H9 (cell line): ENCODE results near the gene PDE4B. TPM values are rescaled to one million over a fixed set of nuclear protein-coding genes. Genes with fewer than 3 reads are reported as not detected.

Experiments
- DNase-seq: peaks from one replicate; pipeline ENCODE4 v3.0.0-alpha.2; 2017
- H2AFZ ChIP-seq: one replicate; pipeline ENCODE4 v1.6.1; 2013; ENCODE audit warnings: mild to moderate bottlenecking, low read length, control low read depth, moderate library complexity
- H2AK5ac ChIP-seq: 2 replicates; pipeline ENCODE4 v1.6.1; 2013; ENCODE audit warnings: low read length, control low read depth, mixed read lengths; ENCODE audit not compliant: insufficient read length
- H2BK120ac ChIP-seq: one replicate; pipeline ENCODE4 v1.6.1; 2013; ENCODE audit warnings: low read depth, mild to moderate bottlenecking, low read length, control low read depth, inconsistent platforms; ENCODE audit not compliant: poor library complexity, severe bottlenecking
- H2BK12ac ChIP-seq: 2 replicates; pipeline ENCODE4 v1.6.1; 2013; ENCODE audit warnings: low read length, control low read depth, mixed read lengths, low read depth; ENCODE audit not compliant: insufficient read length
- H2BK15ac ChIP-seq: 2 replicates; pipeline ENCODE4 v1.6.1; 2013; ENCODE audit warnings: low read depth, low read length, control low read depth
- H2BK20ac ChIP-seq: one replicate; pipeline ENCODE4 v1.6.1; 2013; ENCODE audit warnings: low read depth, mild to moderate bottlenecking, low read length, control low read depth, inconsistent platforms; ENCODE audit not compliant: poor library complexity, severe bottlenecking
- H2BK5ac ChIP-seq: 2 replicates; pipeline ENCODE4 v1.6.1; 2013; ENCODE audit warnings: low read length, control low read depth, mixed read lengths; ENCODE audit not compliant: insufficient read length
- H3K14ac ChIP-seq: 2 replicates; pipeline ENCODE4 v1.6.1; 2013; ENCODE audit warnings: low read length, control low read depth; ENCODE audit not compliant: insufficient read depth
- H3K18ac ChIP-seq: 2 replicates; pipeline ENCODE4 v1.6.1; 2013; ENCODE audit warnings: low read depth, mild to moderate bottlenecking, mixed read lengths, low read length, control low read depth; ENCODE audit not compliant: insufficient read length
- H3K23ac ChIP-seq: 2 replicates; pipeline ENCODE4 v1.6.1; 2013; ENCODE audit warnings: low read length, control low read depth, mixed read lengths, low read depth; ENCODE audit not compliant: insufficient read length
- H3K23me2 ChIP-seq: 2 replicates; pipeline ENCODE4 v1.6.1; 2013; ENCODE audit warnings: low read depth, mild to moderate bottlenecking, mixed read lengths, low read length, control low read depth; ENCODE audit not compliant: insufficient read length, poor library complexity, severe bottlenecking
- H3K27ac ChIP-seq: 2 replicates; pipeline ENCODE4 v1.5.1; 2013; ENCODE audit warnings: low read length, control low read depth, mixed read lengths, low read depth; ENCODE audit not compliant: insufficient read length
- H3K27me3 ChIP-seq: 2 replicates; pipeline ENCODE4 v1.6.1; 2013; ENCODE audit warnings: low read length, control low read depth, inconsistent platforms; ENCODE audit not compliant: insufficient read depth
- H3K4ac ChIP-seq: 2 replicates; pipeline ENCODE4 v1.6.1; 2013; ENCODE audit warnings: low read depth, mild to moderate bottlenecking, control low read depth, inconsistent platforms, low read length, moderate library complexity
- H3K4me1 ChIP-seq: 2 replicates; pipeline ENCODE4 v1.6.1; 2013; ENCODE audit warnings: low read length, control low read depth, inconsistent platforms; ENCODE audit not compliant: insufficient read depth
- H3K4me2 ChIP-seq: 2 replicates; pipeline ENCODE4 v1.6.1; 2013; ENCODE audit warnings: low read length, control low read depth, mixed read lengths; ENCODE audit not compliant: insufficient read length, insufficient read depth
- H3K56ac ChIP-seq: 2 replicates; pipeline ENCODE4 v1.6.1; 2013; ENCODE audit warnings: low read depth, mild to moderate bottlenecking, mixed read lengths, low read length, control low read depth; ENCODE audit not compliant: insufficient read length
- H3K79me1 ChIP-seq: 2 replicates; pipeline ENCODE4 v1.6.1; 2013; ENCODE audit warnings: low read depth, mild to moderate bottlenecking, moderate library complexity, low read length, control low read depth, inconsistent platforms; ENCODE audit not compliant: insufficient read depth, poor library complexity, severe bottlenecking
- H3K79me2 ChIP-seq: 2 replicates; pipeline ENCODE4 v1.6.1; 2013; ENCODE audit warnings: low read length, control low read depth, inconsistent platforms; ENCODE audit not compliant: insufficient read depth
- H3K9ac ChIP-seq: 2 replicates; pipeline ENCODE4 v1.6.1; 2013; ENCODE audit warnings: low read length, control low read depth, mixed read lengths; ENCODE audit not compliant: insufficient read length; ENCODE audit errors: extremely low read depth
- H3K9me3 ChIP-seq: one replicate; pipeline ENCODE4 v1.6.1; 2013; ENCODE audit warnings: low read depth, low read length, inconsistent platforms; ENCODE audit not compliant: control insufficient read depth
- H3T11ph ChIP-seq: one replicate; pipeline ENCODE4 v1.6.1; 2013; ENCODE audit warnings: mild to moderate bottlenecking, low read length, control low read depth, inconsistent platforms
- H4K20me1 ChIP-seq: one replicate; pipeline ENCODE4 v1.6.1; 2013; ENCODE audit not compliant: control insufficient read depth, insufficient read length, insufficient read depth
- H4K5ac ChIP-seq: 2 replicates; pipeline ENCODE4 v1.6.1; 2013; ENCODE audit warnings: low read depth, mild to moderate bottlenecking, mixed read lengths, low read length, control low read depth; ENCODE audit not compliant: insufficient read length
- H4K8ac ChIP-seq: replicated peaks from 2 replicates; pipeline ENCODE4 v1.6.1; 2013; ENCODE audit warnings: low read length, control low read depth, mixed read lengths, low read depth; ENCODE audit not compliant: insufficient read length
- H4K91ac ChIP-seq: 2 replicates; pipeline ENCODE4 v1.6.1; 2013; ENCODE audit warnings: low read depth, mild to moderate bottlenecking, moderate library complexity, mixed read lengths, low read length, control low read depth; ENCODE audit not compliant: insufficient read length
- H3K27ac Mint-ChIP-seq, 3 experiments: 2 replicates in 2 of 3; 3 replicates in 1 of 3; pipeline ENCODE4 v1.8.0; 2020 to 2021; ENCODE audit warnings: mixed read lengths in 3 of 3, mild to moderate bottlenecking in 1 of 3, moderate library complexity in 1 of 3
- H3K27me3 Mint-ChIP-seq: 2 replicates; pipeline ENCODE4 v1.8.0; 2021; ENCODE audit warnings: low read depth, mild to moderate bottlenecking, moderate library complexity, mixed read lengths
- H3K36me3 Mint-ChIP-seq, 3 experiments: 2 replicates in 2 of 3; 3 replicates in 1 of 3; pipeline ENCODE4 v1.8.0; 2020 to 2021; ENCODE audit warnings: low read depth in 3 of 3, mixed read lengths in 3 of 3; ENCODE audit not compliant: insufficient read depth in 1 of 3
- H3K4me1 Mint-ChIP-seq, 2 experiments: 2 replicates each; pipeline ENCODE4 v1.8.0; 2020; ENCODE audit warnings: mixed read lengths in 2 of 2
- H3K4me3 Mint-ChIP-seq, 2 experiments: 2 replicates in 1 of 2; 3 replicates in 1 of 2; pipeline ENCODE4 v1.8.0; 2020 to 2021; ENCODE audit warnings: mild to moderate bottlenecking in 2 of 2, mixed read lengths in 2 of 2, moderate library complexity in 1 of 2
- H3K9me3 Mint-ChIP-seq, 2 experiments: 2 replicates in 1 of 2; 3 replicates in 1 of 2; pipeline ENCODE4 v1.8.0; 2020; ENCODE audit warnings: mild to moderate bottlenecking in 2 of 2, mixed read lengths in 2 of 2, moderate library complexity in 1 of 2
- WGBS: extraction: QIAGEN DNeasy Blood & Tissue Kit; methylation state at CpG from one replicate; pipeline ENCODE4 v1.1.7; 2013; ENCODE audit warnings: missing lambda C conversion rate, low lambda C conversion rate, mixed read lengths; ENCODE audit not compliant: insufficient read length; ENCODE audit errors: extremely low coverage; 5-methylcytosine and 5-hydroxymethylcytosine counted together
- total RNA-seq: library from RNA; stranded (reverse); gene quantifications from 2 replicates; pipeline ENCODE4 v1.2.1, GENCODE V29; 2021
- TF ChIP-seq, protein P1 (sequence below): fragments of 200-600 bp; sonication (generic); conservative IDR thresholded peaks from 3 replicates; pipeline ENCODE4 v1.8.0; 2021; ENCODE audit warnings: antibody characterized with exemption, mild to moderate bottlenecking

Gene PDE4B
- total RNA-seq, 1 experiment from 2014 or later = 19.8 TPM

GRCh38 chr1:66356605-66357004 is 563.9 kb downstream of the PDE4B start:
- no CpG with 5 or more reads among the region's 2 CpGs for WGBS
- no peaks in the 10 kb centered on the region for H4K20me1 ChIP-seq
- no peak overlapping the region for H3K9ac ChIP-seq
- peaks cover 4% of the 10 kb centered on the region for H3K23me2 ChIP-seq
- H3K56ac ChIP-seq = no peak overlapping the region
- H3K27ac ChIP-seq = no peak overlapping the region
- no peak overlapping the region for H2BK5ac ChIP-seq
- no peaks in the 10 kb centered on the region; the same call in 1 of the 2 replicates for H3K79me2 ChIP-seq
- H3K36me3 Mint-ChIP-seq = peaks cover 0 to 15% (median 0%) of the 10 kb centered on the region in 3 experiments; a peak in 2 of 7 replicates
- H3K4ac ChIP-seq = no peak overlapping the region
- H3K4me2 ChIP-seq = no peak overlapping the region
- H3K9me3 Mint-ChIP-seq = no peaks in the 10 kb centered on the region
- H2BK12ac ChIP-seq = no peak overlapping the region
- H3K79me1 ChIP-seq = no peaks in the 10 kb centered on the region
- no peak overlapping the region for H4K5ac ChIP-seq
- TF ChIP-seq, protein P1, sequence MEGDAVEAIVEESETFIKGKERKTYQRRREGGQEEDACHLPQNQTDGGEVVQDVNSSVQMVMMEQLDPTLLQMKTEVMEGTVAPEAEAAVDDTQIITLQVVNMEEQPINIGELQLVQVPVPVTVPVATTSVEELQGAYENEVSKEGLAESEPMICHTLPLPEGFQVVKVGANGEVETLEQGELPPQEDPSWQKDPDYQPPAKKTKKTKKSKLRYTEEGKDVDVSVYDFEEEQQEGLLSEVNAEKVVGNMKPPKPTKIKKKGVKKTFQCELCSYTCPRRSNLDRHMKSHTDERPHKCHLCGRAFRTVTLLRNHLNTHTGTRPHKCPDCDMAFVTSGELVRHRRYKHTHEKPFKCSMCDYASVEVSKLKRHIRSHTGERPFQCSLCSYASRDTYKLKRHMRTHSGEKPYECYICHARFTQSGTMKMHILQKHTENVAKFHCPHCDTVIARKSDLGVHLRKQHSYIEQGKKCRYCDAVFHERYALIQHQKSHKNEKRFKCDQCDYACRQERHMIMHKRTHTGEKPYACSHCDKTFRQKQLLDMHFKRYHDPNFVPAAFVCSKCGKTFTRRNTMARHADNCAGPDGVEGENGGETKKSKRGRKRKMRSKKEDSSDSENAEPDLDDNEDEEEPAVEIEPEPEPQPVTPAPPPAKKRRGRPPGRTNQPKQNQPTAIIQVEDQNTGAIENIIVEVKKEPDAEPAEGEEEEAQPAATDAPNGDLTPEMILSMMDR = no peak
- no peak overlapping the region for H4K8ac ChIP-seq
- no peak overlapping the region for H2BK15ac ChIP-seq
- no peaks in the 10 kb centered on the region for H3K27me3 Mint-ChIP-seq
- no peak overlapping the region for H2AFZ ChIP-seq
- H3K23ac ChIP-seq = no peak overlapping the region
- no peak overlapping the region for H3T11ph ChIP-seq
- peak overlapping the region in 2 of 3 experiments; percentile 52 to 78; a peak in 4 of 7 replicates for H3K27ac Mint-ChIP-seq
- no peak overlapping the region for H3K14ac ChIP-seq
- no peak overlapping the region for H4K91ac ChIP-seq
- H2BK120ac ChIP-seq = no peak overlapping the region
- H3K4me3 Mint-ChIP-seq = no peak overlapping the region
- no peak overlapping the region for H2BK20ac ChIP-seq
- no peaks in the 10 kb centered on the region for H3K27me3 ChIP-seq
- DNase-seq = no peak
- peaks cover 62 to 66% of the 10 kb centered on the region in 2 experiments for H3K4me1 Mint-ChIP-seq
- no peak overlapping the region for H2AK5ac ChIP-seq
- no peak overlapping the region for H3K18ac ChIP-seq
- H3K4me1 ChIP-seq = peaks cover 17% of the 10 kb centered on the region; the same call in 1 of the 2 replicates
- no peaks in the 10 kb centered on the region for H3K9me3 ChIP-seq
